Osteoblast (primary cell): ENCODE measurements around the gene ATXN7L2. TPM values are rescaled to one million over a fixed set of nuclear protein-coding genes. Genes with fewer than 3 reads are reported as not detected.
A peak's percentile ranks its signal among the peaks of the same experiment; 100 is the strongest.

ENCODE experiments used
- DNase-seq: peaks from one replicate; pipeline ENCODE4 v3.0.0; 2011; ENCODE audit warnings: low spot score, mixed read lengths; ENCODE audit not compliant: insufficient read length; ENCODE audit errors: missing footprints
- H2AFZ ChIP-seq: 2 replicates; pipeline ENCODE4 v1.6.0; 2011; ENCODE audit warnings: mild to moderate bottlenecking, low read length
- H3K27ac ChIP-seq: 2 replicates; pipeline ENCODE4 v1.5.1; 2011; ENCODE audit warnings: mild to moderate bottlenecking, low read depth, low read length, moderate library complexity
- H3K27me3 ChIP-seq: 2 replicates; pipeline ENCODE4 v1.6.0; 2012; ENCODE audit warnings: mild to moderate bottlenecking, control low read depth, inconsistent platforms, low read length, moderate library complexity; ENCODE audit not compliant: insufficient read depth
- H3K36me3 ChIP-seq: 2 replicates; pipeline ENCODE4 v1.5.1; 2011; ENCODE audit warnings: mild to moderate bottlenecking, low read length, control low read depth, moderate library complexity; ENCODE audit not compliant: insufficient read depth
- H3K4me1 ChIP-seq: 2 replicates; pipeline ENCODE4 v1.5.1; 2011; ENCODE audit warnings: mild to moderate bottlenecking, low read length, control low read depth, moderate library complexity; ENCODE audit not compliant: insufficient read depth
- H3K4me2 ChIP-seq: 2 replicates; pipeline ENCODE4 v1.6.0; 2011; ENCODE audit warnings: mild to moderate bottlenecking, low read length; ENCODE audit not compliant: insufficient read depth
- H3K4me3 ChIP-seq: fragments of 200-600 bp; sonication (generic); 3 replicates; pipeline ENCODE4 v1.5.1; 2012; ENCODE audit warnings: mild to moderate bottlenecking, low read length, inconsistent platforms; ENCODE audit not compliant: insufficient read depth
- H3K79me2 ChIP-seq: 2 replicates; pipeline ENCODE4 v1.6.0; 2012; ENCODE audit warnings: mild to moderate bottlenecking, low read length, control low read depth, inconsistent platforms; ENCODE audit not compliant: insufficient read depth
- H3K9me3 ChIP-seq: 2 replicates; pipeline ENCODE4 v1.5.1; 2011; ENCODE audit warnings: low read depth, low read length, control low read depth
- H4K20me1 ChIP-seq: 2 replicates; pipeline ENCODE4 v1.6.0; 2012; ENCODE audit warnings: mild to moderate bottlenecking, low read length, control low read depth; ENCODE audit not compliant: insufficient read depth
- CTCF ChIP-seq: IDR thresholded peaks from 2 replicates; pipeline ENCODE4 v1.5.1; 2011; ENCODE audit warnings: mild to moderate bottlenecking, low read depth, low read length, moderate library complexity; ENCODE audit errors: extremely low read depth
- total RNA-seq: library from RNA; depleted of rRNA; stranded (reverse); fragments of >200 nt; gene quantifications from 2 replicates; pipeline ENCODE4 v1.2.3, GENCODE V29; 2012

The ATXN7L2 gene
- total RNA-seq, 1 donor = 1.8 TPM

GRCh38 chr1:109467301-109467777 lies 16.4 kb upstream of the ATXN7L2 start:
- H3K4me3 ChIP-seq = peak overlapping the region; percentile 23
- no peaks in the 10 kb centered on the region for H3K36me3 ChIP-seq
- H2AFZ ChIP-seq = no peak overlapping the region
- no peaks in the 10 kb centered on the region for H4K20me1 ChIP-seq
- H3K4me1 ChIP-seq = peaks cover 3% of the 10 kb centered on the region
- no peaks in the 10 kb centered on the region for H3K79me2 ChIP-seq
- no peak for TF ChIP-seq CTCF
- no peak overlapping the region for H3K4me2 ChIP-seq
- H3K27ac ChIP-seq = no peak overlapping the region
- peaks cover 87% of the 10 kb centered on the region for H3K27me3 ChIP-seq
- DNase-seq = peak; percentile 76
- no peaks in the 10 kb centered on the region for H3K9me3 ChIP-seq

- H3K27me3 ChIP-seq = peaks cover 84% of the 10 kb centered on the region
- H3K4me3 ChIP-seq = no peak overlapping the region
- H3K4me2 ChIP-seq = no peak overlapping the region
- no peak overlapping the region for H3K27ac ChIP-seq
- H2AFZ ChIP-seq = no peak overlapping the region
- no peaks in the 10 kb centered on the region for H3K9me3 ChIP-seq
- H3K36me3 ChIP-seq = no peaks in the 10 kb centered on the region
- H4K20me1 ChIP-seq = no peaks in the 10 kb centered on the region
- TF ChIP-seq CTCF = no peak
- DNase-seq = peak; percentile 73
- no peaks in the 10 kb centered on the region for H3K79me2 ChIP-seq
- H3K4me1 ChIP-seq = peaks cover 3% of the 10 kb centered on the region
Observed at GRCh38 chr1:109468061-109468460, 15.6 kb upstream of the ATXN7L2 start.

GRCh38 chr1:109468903-109469302 lies 14.8 kb upstream of the ATXN7L2 start:
- Histone ChIP-seq H2AFZ (no peak overlapping the region), H4K20me1 (no peaks in the 10 kb centered on the region), H3K4me1 (peaks cover 3% of the 10 kb centered on the region), H3K4me2 (no peak overlapping the region), H3K27ac (no peak overlapping the region), H3K4me3 (no peak overlapping the region), H3K36me3 (no peaks in the 10 kb centered on the region), H3K27me3 (peaks cover 79% of the 10 kb centered on the region), H3K9me3 (no peaks in the 10 kb centered on the region), H3K79me2 (no peaks in the 10 kb centered on the region)
- DNase-seq = peak; percentile 32
- TF ChIP-seq CTCF = no peak

GRCh38 chr1:109470245-109470644 lies 13.5 kb upstream of the ATXN7L2 start:
- H3K4me3 ChIP-seq = no peak overlapping the region
- no peaks in the 10 kb centered on the region for H4K20me1 ChIP-seq
- no peak overlapping the region for H3K4me2 ChIP-seq
- H3K79me2 ChIP-seq = no peaks in the 10 kb centered on the region
- H3K27me3 ChIP-seq = peaks cover 66% of the 10 kb centered on the region
- no peak for TF ChIP-seq CTCF
- no peak overlapping the region for H3K27ac ChIP-seq
- DNase-seq = no peak
- no peak overlapping the region for H2AFZ ChIP-seq
- peaks cover 3% of the 10 kb centered on the region for H3K4me1 ChIP-seq
- no peaks in the 10 kb centered on the region for H3K36me3 ChIP-seq
- H3K9me3 ChIP-seq = no peaks in the 10 kb centered on the region
